Caco-2 (cell line): ENCODE results near the gene GP5. TPM values are rescaled to one million over a fixed set of nuclear protein-coding genes. Genes with fewer than 3 reads are reported as not detected.

ENCODE experiments used
- BruUV-seq: library from RNA; stranded (reverse); fragments of 400-500 nt; replicated peaks from 2 replicates; lab custom pipeline; 2021; lab: Mats Ljungman, UMichigan
- CTCF ChIA-PET: fragments of 300-600 bp; sonication (Branson Sonifier 250); formaldehyde crosslinking; loops from one replicate; lab custom pipeline; 2022; ENCODE audit warnings: antibody characterized with exemption; lab: Charles Lee
- POLR2A ChIA-PET: fragments of 300-600 bp; sonication (Branson Sonifier 250); formaldehyde crosslinking; loops from one replicate; lab custom pipeline; 2022; ENCODE audit warnings: antibody characterized with exemption; lab: Charles Lee
- DNase-seq, 2 experiments: peaks; one replicate each; pipeline versions ENCODE4 v3.0.0 to v3.0.0-alpha.2; 2020 to 2022
- H3K27me3 ChIP-seq: replicated peaks from 2 replicates; pipeline ENCODE4 v1.6.0; 2011; ENCODE audit warnings: low read length; ENCODE audit not compliant: control insufficient read depth, insufficient read depth
- H3K36me3 ChIP-seq: 2 replicates; pipeline ENCODE4 v1.5.1; 2011; ENCODE audit warnings: low read length; ENCODE audit not compliant: control insufficient read depth, insufficient read depth
- H3K4me1 ChIP-seq: fragments of 250-450 bp; sonication (Bioruptor Pico); 2 replicates; pipeline ENCODE4 v1.5.1; 2020; ENCODE audit warnings: mild to moderate bottlenecking
- H3K4me3 ChIP-seq: 2 replicates; pipeline ENCODE4 v1.5.1; 2011; ENCODE audit warnings: low read depth, mild to moderate bottlenecking, control low read depth, low read length
- H3K9me3 ChIP-seq: fragments of 250-450 bp; sonication (Bioruptor Pico); 2 replicates; pipeline ENCODE4 v1.5.1; 2020; ENCODE audit warnings: mild to moderate bottlenecking, moderate library complexity
- H3K27ac Mint-ChIP-seq: one replicate; pipeline ENCODE4 v1.8.0; 2022; ENCODE audit warnings: mixed read lengths; ENCODE audit not compliant: unreplicated experiment
- H3K27me3 Mint-ChIP-seq: one replicate; pipeline ENCODE4 v1.8.0; 2022; ENCODE audit warnings: mixed read lengths; ENCODE audit not compliant: insufficient read depth, unreplicated experiment
- H3K36me3 Mint-ChIP-seq: one replicate; pipeline ENCODE4 v1.8.0; 2022; ENCODE audit warnings: mild to moderate bottlenecking, mixed read lengths; ENCODE audit not compliant: insufficient read depth, unreplicated experiment
- H3K4me1 Mint-ChIP-seq: one replicate; pipeline ENCODE4 v1.8.0; 2022; ENCODE audit warnings: low read depth, mixed read lengths; ENCODE audit not compliant: unreplicated experiment
- H3K4me3 Mint-ChIP-seq: one replicate; pipeline ENCODE4 v1.8.0; 2022; ENCODE audit warnings: mild to moderate bottlenecking, moderate library complexity, mixed read lengths; ENCODE audit not compliant: unreplicated experiment
- H3K9me3 Mint-ChIP-seq: one replicate; pipeline ENCODE4 v1.8.0; 2022; ENCODE audit warnings: mixed read lengths; ENCODE audit not compliant: unreplicated experiment
- CTCF ChIP-seq, 2 experiments: fragments of 200-600 bp in 1 of 2; IDR thresholded peaks; 1 replicate in 1 of 2; 2 replicates in 1 of 2; pipeline versions ENCODE4 v1.5.1 to v1.8.0; 2011 to 2022; ENCODE audit warnings: antibody characterized with exemption in 1 of 2, control low read depth in 1 of 2, inconsistent platforms in 1 of 2, low read depth in 1 of 2, low read length in 1 of 2, mild to moderate bottlenecking in 1 of 2, moderate library complexity in 1 of 2; ENCODE audit not compliant: insufficient read depth in 1 of 2, severe bottlenecking in 1 of 2, unreplicated experiment in 1 of 2
- intact Hi-C: fragments of 100-400 bp; cut with micrococcal nuclease; formaldehyde crosslinking; loops from one replicate; pipeline ENCODE4 v1.10.0; 2022; ENCODE audit not compliant: unreplicated experiment
- total RNA-seq: library from RNA; stranded (reverse); gene quantifications from 2 replicates; pipeline ENCODE4 v1.2.3, GENCODE V29; 2022

GP5 gene
- total RNA-seq, 1 experiment from 2014 or later = 0.25 TPM

- Histone ChIP-seq H3K4me3 (no peak overlapping the region), H3K4me1 (peaks cover 11% of the 10 kb centered on the region), H3K27me3 (no peaks in the 10 kb centered on the region; the same call in 1 of the 2 replicates), H3K36me3 (no peaks in the 10 kb centered on the region), H3K9me3 (0 out of 2 replicates have a peak, but pooled peaks cover 6% of the 10 kb centered on the region)
- H3K36me3 Mint-ChIP-seq = no peaks in the 10 kb centered on the region
- H3K4me3 Mint-ChIP-seq = no peak overlapping the region
- H3K27ac Mint-ChIP-seq = no peak overlapping the region
- CTCF ChIA-PET = no interaction called here
- intact Hi-C loops = no loop called here
- BruUV-seq = no TSS peak
- H3K4me1 Mint-ChIP-seq = peaks cover 11% of the 10 kb centered on the region
- DNase-seq = no peak
- peaks cover 17% of the 10 kb centered on the region for H3K9me3 Mint-ChIP-seq
- TF ChIP-seq CTCF (IDR thresholded peaks at IDR 0.05; ENCODE audit: insufficient read depth in 1 of 2, low read depth in 1 of 2, low read length in 1 of 2, severe bottlenecking in 1 of 2, unreplicated experiment in 1 of 2) = no peak
- H3K27me3 Mint-ChIP-seq = no peaks in the 10 kb centered on the region
- POLR2A ChIA-PET = no interaction called here
Observed at GRCh38 chr3:194386066-194386465, 13.0 kb downstream of the GP5 start.

GRCh38 chr3:194384569-194385001 lies 14.5 kb downstream of the GP5 start:
- no peaks in the 10 kb centered on the region for H3K9me3 ChIP-seq
- H3K27ac Mint-ChIP-seq = no peak overlapping the region
- DNase-seq = no peak
- intact Hi-C loops = no loop called here
- ChIA-PET CTCF (no interaction called here), POLR2A (no interaction called here)
- H3K4me1 Mint-ChIP-seq = peaks cover 11% of the 10 kb centered on the region
- H3K27me3 ChIP-seq = no peaks in the 10 kb centered on the region; the same call in 1 of the 2 replicates
- peaks cover 11% of the 10 kb centered on the region for H3K4me1 ChIP-seq
- BruUV-seq = no TSS peak
- no peak for TF ChIP-seq CTCF (IDR thresholded peaks at IDR 0.05; ENCODE audit: insufficient read depth in 1 of 2, low read depth in 1 of 2, low read length in 1 of 2, severe bottlenecking in 1 of 2, unreplicated experiment in 1 of 2)
- H3K36me3 ChIP-seq = no peaks in the 10 kb centered on the region
- H3K36me3 Mint-ChIP-seq = no peaks in the 10 kb centered on the region
- H3K9me3 Mint-ChIP-seq = peaks cover 2% of the 10 kb centered on the region
- H3K27me3 Mint-ChIP-seq = no peaks in the 10 kb centered on the region
- no peak overlapping the region for H3K4me3 ChIP-seq
- no peak overlapping the region for H3K4me3 Mint-ChIP-seq

GRCh38 chr3:194384156-194384555 lies 14.9 kb downstream of the GP5 start:
- H3K27me3 ChIP-seq = no peaks in the 10 kb centered on the region; the same call in 1 of the 2 replicates
- DNase-seq = no peak
- Mint-ChIP-seq H3K9me3 (no peaks in the 10 kb centered on the region), H3K36me3 (no peaks in the 10 kb centered on the region), H3K27me3 (no peaks in the 10 kb centered on the region), H3K27ac (peak overlapping the region; percentile 19), H3K4me1 (peaks cover 11% of the 10 kb centered on the region), H3K4me3 (no peak overlapping the region)
- BruUV-seq = no TSS peak
- TF ChIP-seq CTCF (IDR thresholded peaks at IDR 0.05; ENCODE audit: insufficient read depth in 1 of 2, low read depth in 1 of 2, low read length in 1 of 2, severe bottlenecking in 1 of 2, unreplicated experiment in 1 of 2) = no peak
- no peak overlapping the region for H3K4me3 ChIP-seq
- no peaks in the 10 kb centered on the region for H3K36me3 ChIP-seq
- intact Hi-C loops = no loop called here
- no peaks in the 10 kb centered on the region for H3K9me3 ChIP-seq
- ChIA-PET CTCF (no interaction called here), POLR2A (no interaction called here)
- H3K4me1 ChIP-seq = peaks cover 11% of the 10 kb centered on the region
